GM18498 (cell line): ENCODE data around the gene MACO1.
"Not testable (repeated sequence)": the region's sequence is repeated elsewhere in the genome, so short reads cannot be mapped to it uniquely, and the experiment has no call there.

Experiments used
- ATAC-seq: cut with Tn5 transposase; IDR thresholded peaks from one replicate; pipeline ENCODE4 v1.9.1; 2021; ENCODE audit warnings: mild to moderate bottlenecking, moderate library complexity; ENCODE audit not compliant: unreplicated experiment

Gene MACO1

GRCh38 chr1:25484533-25484932 is 53.8 kb downstream of the MACO1 start:
- ATAC-seq, result no peak

GRCh38 chr1:25485536-25486411 is 55.1 kb downstream of the MACO1 start:
- ATAC-seq, result no peak

GRCh38 chr1:25486602-25487001 is 55.9 kb downstream of the MACO1 start:
- no peak for ATAC-seq

GRCh38 chr1:25487628-25488027 is 56.9 kb downstream of the MACO1 start:
- no peak for ATAC-seq

- ATAC-seq, result no peak
Measured at GRCh38 chr1:25492323-25492722, 61.6 kb downstream of the MACO1 start.

GRCh38 chr1:25494952-25495351 is 64.3 kb downstream of the MACO1 start:
- ATAC-seq, result no peak

GRCh38 chr1:25500694-25501093 is 70.0 kb downstream of the MACO1 start:
- no peak for ATAC-seq

- no peak for ATAC-seq
Measured at GRCh38 chr1:25501235-25502058, 70.8 kb downstream of the MACO1 start.

- ATAC-seq, result no peak
Measured at GRCh38 chr1:25502957-25503356, 72.3 kb downstream of the MACO1 start.

- ATAC-seq, result no peak
Measured at GRCh38 chr1:25503551-25504426, 73.1 kb downstream of the MACO1 start.

- no peak for ATAC-seq
Measured at GRCh38 chr1:25504706-25505595, 74.3 kb downstream of the MACO1 start.

- no peak for ATAC-seq
Measured at GRCh38 chr1:25505656-25506385, 75.1 kb downstream of the MACO1 start.

GRCh38 chr1:25506566-25507463 is 76.1 kb downstream of the MACO1 start:
- not testable (repeated sequence) for ATAC-seq

GRCh38 chr1:25513666-25514065 is 83.0 kb downstream of the MACO1 start:
- no peak for ATAC-seq

- no peak for ATAC-seq
Measured at GRCh38 chr1:25515033-25515432, 84.3 kb downstream of the MACO1 start.

GRCh38 chr1:25516686-25517085 is 86.0 kb downstream of the MACO1 start:
- ATAC-seq, result no peak

- ATAC-seq, result no peak
Measured at GRCh38 chr1:25517476-25518394, 87.0 kb downstream of the MACO1 start.
